ENCODE measurements around the gene CSNK1D. TPM values are rescaled to one million over a fixed set of nuclear protein-coding genes. Genes with fewer than 3 reads are reported as not detected.

CSNK1D gene
- total RNA-seq, 1 donor from 2014 or later = 41.5 TPM

DNA sequence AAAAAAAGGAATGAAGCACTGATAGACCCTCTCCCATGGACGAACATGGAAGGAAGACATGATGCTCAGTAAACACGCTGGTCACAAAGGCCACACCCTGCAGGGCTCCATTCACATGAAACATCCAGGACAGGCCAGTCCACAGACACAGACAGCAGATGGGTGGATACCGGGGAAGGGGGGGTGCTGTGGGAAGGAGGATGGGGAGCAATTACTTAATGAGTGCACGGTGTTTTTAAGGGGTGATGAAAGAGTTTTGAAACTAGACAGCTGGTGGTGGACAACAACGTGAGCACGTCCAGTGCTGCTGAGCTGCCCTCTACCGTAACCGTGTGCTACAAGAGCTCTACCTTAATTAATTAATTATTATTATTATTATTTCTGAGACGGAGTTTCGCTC is 50.7 kb downstream of the CSNK1D start:
- Histone ChIP-seq H3K9me3 (ENCODE audit: low read depth) (no peaks in the 10 kb centered on the region), H3K4me1 (no peaks in the 10 kb centered on the region), H4K20me1 (ENCODE audit: low read depth) (no peaks in the 10 kb centered on the region), H3K9ac (no peak overlapping the region), H3K4me3 (no peak overlapping the region), H3K27me3 (peaks cover 48% of the 10 kb centered on the region), H3K36me3 (no peaks in the 10 kb centered on the region), H3K27ac (no peak overlapping the region), H2AFZ (replicated peaks) (no peak overlapping the region), H3K4me2 (no peak overlapping the region), H3F3A (ENCODE audit: low read depth) (peaks cover under 1% of the 10 kb centered on the region), H3K79me2 (ENCODE audit: low read depth) (no peaks in the 10 kb centered on the region)
- peaks cover 7% of the 10 kb centered on the region for H3K9me3 Mint-ChIP-seq
- no peak for DNase-seq (ENCODE audit: low spot score)
- no peaks in the 10 kb centered on the region for H3K36me3 Mint-ChIP-seq
- H3K4me1 Mint-ChIP-seq = no peaks in the 10 kb centered on the region
- TF ChIP-seq EZH2phosphoT487 (IDR thresholded peaks at IDR 0.05) = no peak
- TF ChIP-seq, protein P1, sequence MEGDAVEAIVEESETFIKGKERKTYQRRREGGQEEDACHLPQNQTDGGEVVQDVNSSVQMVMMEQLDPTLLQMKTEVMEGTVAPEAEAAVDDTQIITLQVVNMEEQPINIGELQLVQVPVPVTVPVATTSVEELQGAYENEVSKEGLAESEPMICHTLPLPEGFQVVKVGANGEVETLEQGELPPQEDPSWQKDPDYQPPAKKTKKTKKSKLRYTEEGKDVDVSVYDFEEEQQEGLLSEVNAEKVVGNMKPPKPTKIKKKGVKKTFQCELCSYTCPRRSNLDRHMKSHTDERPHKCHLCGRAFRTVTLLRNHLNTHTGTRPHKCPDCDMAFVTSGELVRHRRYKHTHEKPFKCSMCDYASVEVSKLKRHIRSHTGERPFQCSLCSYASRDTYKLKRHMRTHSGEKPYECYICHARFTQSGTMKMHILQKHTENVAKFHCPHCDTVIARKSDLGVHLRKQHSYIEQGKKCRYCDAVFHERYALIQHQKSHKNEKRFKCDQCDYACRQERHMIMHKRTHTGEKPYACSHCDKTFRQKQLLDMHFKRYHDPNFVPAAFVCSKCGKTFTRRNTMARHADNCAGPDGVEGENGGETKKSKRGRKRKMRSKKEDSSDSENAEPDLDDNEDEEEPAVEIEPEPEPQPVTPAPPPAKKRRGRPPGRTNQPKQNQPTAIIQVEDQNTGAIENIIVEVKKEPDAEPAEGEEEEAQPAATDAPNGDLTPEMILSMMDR (IDR thresholded peaks at IDR 0.05) = no peak
- TF ChIP-seq EZH2 (IDR thresholded peaks at IDR 0.05) = no peak
- no peak overlapping the region for H3K27ac Mint-ChIP-seq
- H3K4me3 Mint-ChIP-seq = no peak overlapping the region
- H3K27me3 Mint-ChIP-seq (ENCODE audit: insufficient read depth, low read depth) = peaks cover 18% of the 10 kb centered on the region

DNA sequence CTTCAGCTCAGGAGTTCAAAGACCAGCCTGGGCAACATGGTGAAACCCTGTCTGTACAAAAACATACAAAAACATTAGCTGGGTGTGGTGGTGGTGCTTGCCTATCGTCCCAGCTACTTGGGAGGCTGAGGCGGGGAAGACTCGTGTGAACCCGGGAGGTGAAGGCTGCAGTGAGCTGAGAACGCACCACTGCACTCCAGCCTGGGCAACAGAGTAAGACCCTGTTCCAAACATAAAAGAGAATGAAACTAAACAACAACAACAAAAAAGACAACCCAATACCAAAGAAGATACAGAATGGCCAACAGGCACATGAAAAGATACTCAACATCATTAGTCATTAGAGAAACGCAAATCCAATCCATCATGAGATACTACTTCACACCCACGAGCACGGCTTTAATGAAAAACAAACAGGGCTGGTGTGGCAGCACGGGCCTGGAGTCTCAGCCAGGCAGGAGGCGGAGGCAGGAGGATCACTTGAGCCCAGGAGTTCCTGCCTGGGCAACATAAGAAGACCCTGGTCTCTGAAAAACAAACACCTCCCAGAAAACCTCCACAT is 52.1 kb downstream of the CSNK1D start:
- Mint-ChIP-seq H3K9me3 (peaks cover 7% of the 10 kb centered on the region), H3K27me3 (ENCODE audit: insufficient read depth, low read depth) (peaks cover 13% of the 10 kb centered on the region), H3K36me3 (no peaks in the 10 kb centered on the region), H3K4me1 (no peaks in the 10 kb centered on the region), H3K4me3 (no peak overlapping the region), H3K27ac (no peak overlapping the region)
- Histone ChIP-seq H3K4me2 (no peak overlapping the region), H3K36me3 (no peaks in the 10 kb centered on the region), H3K9me3 (ENCODE audit: low read depth) (no peaks in the 10 kb centered on the region), H3K4me1 (no peaks in the 10 kb centered on the region), H3K9ac (no peak overlapping the region), H3F3A (ENCODE audit: low read depth) (no peaks in the 10 kb centered on the region), H3K27ac (no peak overlapping the region), H2AFZ (replicated peaks) (no peak overlapping the region), H3K27me3 (peaks cover 34% of the 10 kb centered on the region), H4K20me1 (ENCODE audit: low read depth) (no peaks in the 10 kb centered on the region), H3K4me3 (no peak overlapping the region), H3K79me2 (ENCODE audit: low read depth) (no peaks in the 10 kb centered on the region)
- no peak for DNase-seq (ENCODE audit: low spot score)
- no peak for TF ChIP-seq EZH2phosphoT487 (IDR thresholded peaks at IDR 0.05)
- TF ChIP-seq EZH2 (IDR thresholded peaks at IDR 0.05) = no peak
- TF ChIP-seq, protein P1 (IDR thresholded peaks at IDR 0.05) = no peak

DNA sequence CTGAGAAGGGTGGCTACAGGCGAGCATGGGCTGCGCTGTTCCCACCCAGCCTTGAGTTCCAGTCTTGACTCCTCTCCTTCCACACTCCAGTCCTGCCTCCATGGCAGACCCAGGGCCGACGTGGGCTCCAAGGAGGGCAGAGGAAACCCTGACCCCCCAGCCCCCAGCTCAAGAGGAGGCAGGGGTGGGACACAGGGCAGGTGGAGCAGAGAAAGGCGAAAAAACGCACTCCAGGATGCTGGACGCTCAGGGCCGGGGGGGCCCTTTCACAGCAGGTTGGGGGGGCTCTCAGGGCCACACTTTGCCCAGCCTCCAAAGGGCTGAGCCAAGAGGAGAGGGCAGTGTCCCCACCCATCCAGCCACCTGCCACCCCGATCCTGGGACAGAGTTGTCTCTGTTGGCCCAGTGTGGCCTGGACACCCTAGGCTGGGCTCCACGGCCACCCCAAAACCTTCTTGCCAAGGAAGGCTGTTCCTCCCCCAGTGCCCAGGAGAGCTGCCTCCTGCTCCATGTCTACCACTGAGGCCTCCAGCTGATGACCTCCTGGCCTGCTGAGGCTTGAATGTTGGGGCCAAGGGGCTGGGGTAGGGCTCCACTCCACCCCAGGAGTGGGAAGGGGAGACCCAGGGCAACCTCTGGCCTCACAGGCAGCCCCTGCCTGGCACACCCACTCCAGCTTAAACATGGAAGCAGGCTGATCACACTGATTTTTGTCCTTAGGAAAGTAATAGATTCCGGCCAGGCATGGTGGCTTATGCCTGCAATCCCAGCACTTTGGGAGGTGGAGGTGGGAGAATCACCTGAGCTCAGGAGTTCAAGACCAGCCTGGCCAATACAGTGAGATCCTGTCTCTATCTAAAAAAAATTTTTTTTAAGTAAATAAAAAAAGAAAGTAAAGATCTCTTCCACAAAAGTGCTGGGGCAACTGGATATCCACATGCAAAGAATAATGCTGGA is 53.5 kb downstream of the CSNK1D start:
- no peaks in the 10 kb centered on the region for H3K79me2 ChIP-seq (ENCODE audit: low read depth)
- peaks cover 2% of the 10 kb centered on the region for H3F3A ChIP-seq (ENCODE audit: low read depth)
- TF ChIP-seq, protein P1 (IDR thresholded peaks at IDR 0.05) = no peak
- no peak overlapping the region for H3K4me2 ChIP-seq
- no peak overlapping the region for H3K27ac ChIP-seq
- Mint-ChIP-seq H3K9me3 (peaks cover 7% of the 10 kb centered on the region), H3K27ac (no peak overlapping the region), H3K36me3 (no peaks in the 10 kb centered on the region), H3K27me3 (ENCODE audit: insufficient read depth, low read depth) (peaks cover 9% of the 10 kb centered on the region), H3K4me1 (peaks cover under 1% of the 10 kb centered on the region), H3K4me3 (no peak overlapping the region)
- H3K36me3 ChIP-seq = no peaks in the 10 kb centered on the region
- DNase-seq (ENCODE audit: low spot score) = no peak
- H4K20me1 ChIP-seq (ENCODE audit: low read depth) = no peaks in the 10 kb centered on the region
- no peak overlapping the region for H3K9ac ChIP-seq
- peaks cover 26% of the 10 kb centered on the region for H3K27me3 ChIP-seq
- H2AFZ ChIP-seq (replicated peaks) = no peak overlapping the region
- no peaks in the 10 kb centered on the region for H3K9me3 ChIP-seq (ENCODE audit: low read depth)
- H3K4me1 ChIP-seq = no peaks in the 10 kb centered on the region
- H3K4me3 ChIP-seq = no peak overlapping the region
